ENCODE results near the gene ADAMTS20.
"Not testable (repeated sequence)": the region's sequence is repeated elsewhere in the genome, so short reads cannot be mapped to it uniquely, and the experiment has no call there.

DNA sequence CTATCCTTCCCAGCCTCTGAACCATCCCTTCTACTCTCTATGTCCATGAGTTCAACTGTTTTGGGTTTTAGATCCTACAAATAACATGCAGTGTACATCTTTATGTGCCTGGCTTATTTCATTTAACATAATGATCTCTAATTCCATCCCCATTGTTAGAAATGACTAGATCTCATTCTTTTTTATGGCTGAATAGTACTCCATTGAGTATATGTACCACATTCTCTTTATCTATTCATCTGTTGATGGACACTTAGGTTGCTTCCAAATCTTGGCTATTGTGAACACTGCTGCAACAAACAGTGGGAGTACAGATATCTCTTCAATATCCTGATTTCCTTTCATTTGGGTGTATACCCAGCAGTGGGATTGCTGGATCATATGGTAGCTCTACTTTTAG is 14.3 kb downstream of the ADAMTS20 start:
- TF ChIP-seq CTCF, POLR2AphosphoS5, POLR2A, EP300 (IDR thresholded peaks at IDR 0.05): not testable (repeated sequence)
